Neural crest cell (in vitro differentiated cells): Measurements from ENCODE around the gene CCN5. TPM values are rescaled to one million over a fixed set of nuclear protein-coding genes. Genes with fewer than 3 reads are reported as not detected.

Source experiments
- DNase-seq: peaks from one replicate; pipeline ENCODE4 v3.0.0; 2021; ENCODE audit warnings: low read depth, mixed read lengths, low spot score
- H3K27ac Mint-ChIP-seq: one replicate; pipeline ENCODE4 v1.8.0; 2021; ENCODE audit warnings: mild to moderate bottlenecking, mixed read lengths; ENCODE audit not compliant: unreplicated experiment
- H3K27me3 Mint-ChIP-seq: 2 replicates; pipeline ENCODE4 v1.8.0; 2021; ENCODE audit warnings: low read depth, mild to moderate bottlenecking, mixed read lengths
- H3K36me3 Mint-ChIP-seq: 2 replicates; pipeline ENCODE4 v1.8.0; 2021; ENCODE audit warnings: low read depth, mild to moderate bottlenecking, mixed read lengths
- H3K4me1 Mint-ChIP-seq: 2 replicates; pipeline ENCODE4 v1.8.0; 2021; ENCODE audit warnings: mixed read lengths
- H3K4me3 Mint-ChIP-seq: one replicate; pipeline ENCODE4 v1.8.0; 2021; ENCODE audit warnings: mild to moderate bottlenecking, mixed read lengths
- H3K9me3 Mint-ChIP-seq: 2 replicates; pipeline ENCODE4 v1.8.0; 2021; ENCODE audit warnings: mixed read lengths
- CTCF ChIP-seq: fragments of 200-600 bp; sonication (generic); conservative IDR thresholded peaks from 2 replicates; pipeline ENCODE4 v1.5.0; 2021; ENCODE audit warnings: antibody characterized with exemption, mild to moderate bottlenecking
- total RNA-seq: library from RNA; stranded (reverse); gene quantifications from 2 replicates; pipeline ENCODE4 v1.2.1, GENCODE V29; 2021

CCN5 gene
- total RNA-seq, 1 donor from 2014 or later: not detected

- Mint-ChIP-seq H3K4me3 (no peak overlapping the region), H3K27me3 (peaks cover 2% of the 10 kb centered on the region), H3K4me1 (peaks cover 4% of the 10 kb centered on the region), H3K9me3 (no peaks in the 10 kb centered on the region), H3K36me3 (no peaks in the 10 kb centered on the region), H3K27ac (no peak overlapping the region)
- TF ChIP-seq CTCF: no peak
- DNase-seq: no peak
These were observed 6.6 kb downstream of the CCN5 start for GRCh38 chr20:44721785-44722054.

- Mint-ChIP-seq H3K4me3 (no peak overlapping the region), H3K27me3 (peaks cover 2% of the 10 kb centered on the region), H3K9me3 (no peaks in the 10 kb centered on the region), H3K4me1 (peaks cover 4% of the 10 kb centered on the region), H3K27ac (no peak overlapping the region), H3K36me3 (no peaks in the 10 kb centered on the region)
- no peak for DNase-seq
- TF ChIP-seq CTCF: no peak
These were observed 7.8 kb downstream of the CCN5 start for GRCh38 chr20:44722990-44723389.

GRCh38 chr20:44723391-44723790 lies 8.2 kb downstream of the CCN5 start:
- no peak for TF ChIP-seq CTCF
- H3K27me3 Mint-ChIP-seq: peaks cover 2% of the 10 kb centered on the region
- no peak overlapping the region for H3K4me3 Mint-ChIP-seq
- peaks cover 4% of the 10 kb centered on the region for H3K4me1 Mint-ChIP-seq
- H3K27ac Mint-ChIP-seq: no peak overlapping the region
- no peak for DNase-seq
- H3K9me3 Mint-ChIP-seq: no peaks in the 10 kb centered on the region
- H3K36me3 Mint-ChIP-seq: no peaks in the 10 kb centered on the region

GRCh38 chr20:44723798-44724362 lies 8.7 kb downstream of the CCN5 start:
- Mint-ChIP-seq H3K4me3 (no peak overlapping the region), H3K4me1 (peaks cover 4% of the 10 kb centered on the region), H3K36me3 (no peaks in the 10 kb centered on the region), H3K27me3 (peaks cover 2% of the 10 kb centered on the region), H3K9me3 (no peaks in the 10 kb centered on the region), H3K27ac (no peak overlapping the region)
- DNase-seq: no peak
- TF ChIP-seq CTCF: no peak

GRCh38 chr20:44724423-44725091 lies 9.4 kb downstream of the CCN5 start:
- no peaks in the 10 kb centered on the region for H3K9me3 Mint-ChIP-seq
- H3K27ac Mint-ChIP-seq: no peak overlapping the region
- H3K4me3 Mint-ChIP-seq: no peak overlapping the region
- H3K27me3 Mint-ChIP-seq: peaks cover 2% of the 10 kb centered on the region
- H3K4me1 Mint-ChIP-seq: peaks cover 4% of the 10 kb centered on the region
- DNase-seq: no peak
- no peak for TF ChIP-seq CTCF
- no peaks in the 10 kb centered on the region for H3K36me3 Mint-ChIP-seq
